HT1080 (cell line): Measurements from ENCODE around the gene MYH4. TPM values are rescaled to one million over a fixed set of nuclear protein-coding genes. Genes with fewer than 3 reads are reported as not detected.

ENCODE experiments used
- DNase-seq: peaks from one replicate; pipeline ENCODE4 v3.0.0-alpha.2; 2015; ENCODE audit warnings: low read depth
- polyA plus RNA-seq, 2 experiments: library from polyadenylated mRNA; depleted of rRNA; stranded (reverse); fragments of >200 nt; gene quantifications; 2 replicates each; pipeline ENCODE4 v1.2.3, GENCODE V29; 2015
- total RNA-seq: library from RNA; depleted of rRNA; stranded (reverse); fragments of >200 nt; shearing (Covaris generic); gene quantifications from 2 replicates; pipeline ENCODE4 v1.2.3, GENCODE V29; 2014; rRNA removed

The MYH4 gene
- not detected in 2 replicates for total RNA-seq
- polyA plus RNA-seq (2015; cell fraction: cytosol; rRNA removed): not detected in 2 replicates
- polyA plus RNA-seq (2015; cell fraction: nucleus; rRNA removed): not detected in 2 replicates

DNA sequence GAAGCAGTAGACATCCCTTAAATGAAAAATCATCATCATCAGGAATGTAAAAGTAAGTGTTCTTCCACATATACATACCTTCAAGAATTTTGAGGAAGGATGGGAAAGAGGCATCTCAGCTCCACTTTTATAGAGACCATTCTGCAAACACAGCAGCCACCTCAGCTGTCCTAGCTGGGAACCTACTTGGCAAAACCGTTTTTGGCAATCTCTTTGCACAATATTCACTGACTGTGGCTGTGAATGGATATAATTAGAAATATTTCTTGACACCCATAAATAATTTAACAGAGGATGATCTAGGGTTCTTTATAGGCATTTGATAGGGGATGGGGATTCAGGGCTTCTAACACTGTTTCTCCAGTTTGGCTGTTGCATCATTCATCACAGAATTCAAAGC lies at the start of gene MYH4:
TSS of gene MYH4 (minus strand) at position 101 of the 400 bp plus-strand sequence. CDS start 2,814 bp downstream, outside the sequence.
- no peak for DNase-seq

DNA sequence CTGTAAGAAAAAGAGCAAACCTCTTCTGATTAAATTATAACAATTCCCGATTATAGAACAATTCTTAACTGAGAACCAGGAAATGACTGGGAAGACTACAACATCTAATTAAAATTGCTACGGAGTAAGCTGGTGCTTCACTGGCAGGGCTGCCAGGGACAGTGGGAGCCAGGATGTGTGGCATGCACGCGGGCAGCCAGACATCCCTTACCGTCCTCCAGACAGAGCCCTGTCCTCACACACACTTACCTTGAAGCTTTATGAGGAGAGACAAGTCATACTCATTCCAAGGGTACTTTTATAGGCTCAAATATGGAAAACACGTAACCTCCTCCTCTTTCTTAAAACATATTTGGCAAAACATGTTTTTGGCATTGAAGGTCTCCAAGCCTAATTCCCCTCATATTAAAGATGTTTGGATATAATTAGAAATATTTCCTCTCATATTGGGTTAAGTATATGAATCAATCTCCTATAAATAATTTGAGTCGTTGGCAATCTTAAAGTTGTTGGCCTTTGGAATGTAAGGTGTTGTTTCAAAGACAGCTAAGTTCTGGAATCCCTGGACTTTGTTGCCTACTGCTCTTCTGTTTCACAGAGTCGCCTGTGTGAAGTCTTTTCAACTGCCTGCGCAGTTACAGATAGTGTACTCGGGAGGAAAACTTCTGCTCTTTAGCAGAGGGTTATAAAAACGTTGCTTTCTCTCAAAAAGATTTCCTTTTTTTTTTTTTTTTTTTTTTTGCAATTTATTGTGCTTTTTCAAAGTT lies 49.1 kb upstream of the MYH4 start, which contains the start of gene MYH1:
TSS of gene MYH1 (minus strand) at position 272 of the 767 bp plus-strand sequence. CDS start 1,900 bp downstream, outside the sequence.
- no peak for DNase-seq

DNA sequence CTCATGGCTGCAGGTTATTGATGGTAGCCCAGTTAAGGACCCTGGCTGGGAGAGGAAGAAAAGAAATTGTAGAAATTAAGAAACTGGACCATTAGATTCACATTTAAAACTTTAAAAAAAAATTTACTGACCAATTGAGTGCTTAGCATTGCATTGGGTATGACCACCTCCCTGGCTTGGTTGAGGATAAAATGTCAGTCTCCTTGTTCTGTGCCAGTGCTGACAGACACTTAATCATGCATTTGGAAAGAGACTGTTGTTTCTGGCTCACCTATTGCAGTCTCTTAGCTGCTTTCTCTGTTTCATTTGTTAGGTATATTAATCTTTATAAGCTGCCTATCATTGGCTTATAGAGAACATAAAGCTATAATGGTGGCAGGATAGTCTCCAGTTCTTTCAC lies 47.3 kb upstream of the MYH4 start:
- DNase-seq: no peak

DNA sequence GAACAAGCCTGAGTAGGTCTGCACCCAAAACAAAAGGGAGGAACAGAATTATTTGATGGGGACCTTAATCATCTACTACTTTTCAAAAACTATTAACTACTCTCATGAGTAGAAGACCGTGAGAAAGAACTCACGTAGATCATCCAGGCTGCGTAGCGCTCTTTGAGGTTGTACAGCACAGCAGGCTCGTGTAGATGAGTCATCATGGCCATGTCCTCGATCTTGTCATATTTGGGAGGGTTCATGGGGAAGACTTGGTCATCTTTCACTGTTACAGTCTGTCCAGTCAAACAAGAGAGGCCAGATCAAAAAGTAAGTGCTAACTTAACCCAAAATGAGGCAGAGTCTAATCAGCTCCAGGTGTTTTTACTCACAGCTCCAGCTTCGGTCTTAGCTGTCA lies 46.7 kb upstream of the MYH4 start:
- no peak for DNase-seq

DNA sequence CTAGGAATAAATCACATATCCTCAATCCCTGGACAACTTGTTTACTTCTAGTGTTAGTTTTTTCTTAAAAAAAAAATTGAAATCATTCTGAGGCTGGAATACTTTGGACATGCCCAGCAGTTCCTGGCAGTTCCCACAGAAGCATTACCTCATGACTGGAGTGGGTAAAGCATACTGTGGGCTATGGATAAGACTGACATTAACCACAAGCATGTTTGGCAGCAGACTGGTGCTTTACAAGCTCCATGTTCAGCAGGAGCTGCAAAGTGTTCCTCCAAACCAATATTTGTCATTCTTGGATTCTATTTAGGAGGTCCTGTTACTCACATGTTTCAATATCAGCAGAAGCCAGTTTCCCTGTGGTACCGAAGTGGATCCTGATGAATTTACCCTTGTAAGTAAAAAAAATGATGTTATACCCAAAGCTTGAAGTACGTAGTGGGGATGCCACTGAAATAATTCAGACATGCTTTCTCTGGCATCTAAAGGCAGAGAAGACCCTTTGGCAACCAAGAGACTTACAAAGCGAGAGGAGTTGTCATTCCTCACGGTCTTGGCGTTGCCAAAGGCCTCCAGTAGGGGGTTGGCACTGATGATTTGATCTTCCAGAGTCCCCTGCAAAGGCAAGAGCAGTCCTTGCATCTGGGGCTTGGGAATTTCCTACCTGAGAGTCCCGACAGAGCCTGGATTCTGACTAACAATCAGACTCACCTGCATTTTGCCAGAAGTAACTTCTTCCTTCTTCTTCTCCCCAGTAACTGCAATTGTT lies 44.1 kb upstream of the MYH4 start:
- peak; percentile 11 for DNase-seq

DNA sequence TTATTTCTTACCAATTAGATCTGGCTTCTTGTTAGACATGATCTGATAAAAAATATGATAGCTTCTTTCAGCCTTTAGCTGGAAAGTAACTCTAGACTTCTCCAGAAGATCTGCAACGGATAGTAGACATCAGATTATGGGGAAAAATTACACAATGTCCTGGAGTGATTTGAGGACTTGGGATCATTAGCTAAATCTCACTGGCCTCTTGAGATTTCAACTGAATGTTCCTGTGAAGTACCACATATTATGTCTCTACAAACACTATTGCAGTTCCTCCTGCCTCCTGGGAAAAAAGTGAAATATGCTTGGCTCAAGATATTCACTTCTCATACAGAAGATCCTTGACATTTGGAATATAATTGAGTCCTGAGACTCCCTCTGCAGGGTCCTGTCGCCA lies 43.5 kb upstream of the MYH4 start:
- no peak for DNase-seq

DNA sequence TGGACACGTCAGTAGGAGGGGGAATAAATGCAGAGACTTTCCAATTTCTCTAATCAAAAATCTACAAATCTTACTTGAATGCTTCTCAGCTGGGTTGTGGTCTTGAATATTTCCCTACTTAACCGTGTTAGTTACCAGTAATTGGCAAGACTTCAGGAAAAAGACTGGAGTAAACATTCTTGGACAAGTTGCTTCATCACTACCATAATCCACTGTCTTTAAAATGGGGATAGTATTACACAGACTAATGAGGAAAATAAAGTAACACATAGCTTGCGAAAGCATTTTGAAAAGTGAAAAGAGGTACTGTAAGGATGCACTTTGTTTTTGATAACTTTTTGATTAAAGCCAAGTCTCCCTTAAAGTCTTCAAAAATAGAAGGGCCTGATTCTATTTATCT lies 30.6 kb upstream of the MYH4 start:
- DNase-seq: no peak

DNA sequence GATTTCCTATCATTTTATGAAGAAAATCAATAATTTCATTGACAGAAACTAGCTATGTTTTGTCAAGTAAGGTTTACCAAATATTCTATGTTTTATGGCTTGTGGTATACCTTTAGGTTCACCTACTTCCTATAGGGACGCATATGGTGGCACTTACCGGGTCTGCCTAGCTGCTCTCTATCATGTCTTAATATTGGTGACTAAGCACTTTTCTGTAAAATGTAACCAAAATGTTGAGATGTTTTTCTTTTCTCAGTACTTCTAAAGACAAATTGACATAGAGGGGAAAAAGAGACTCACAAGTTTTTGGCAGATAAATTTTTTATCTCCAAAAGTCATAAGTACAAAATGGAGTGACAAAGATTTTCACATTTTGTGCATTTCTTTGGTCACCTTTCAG lies 22.6 kb upstream of the MYH4 start:
- DNase-seq: no peak

DNA sequence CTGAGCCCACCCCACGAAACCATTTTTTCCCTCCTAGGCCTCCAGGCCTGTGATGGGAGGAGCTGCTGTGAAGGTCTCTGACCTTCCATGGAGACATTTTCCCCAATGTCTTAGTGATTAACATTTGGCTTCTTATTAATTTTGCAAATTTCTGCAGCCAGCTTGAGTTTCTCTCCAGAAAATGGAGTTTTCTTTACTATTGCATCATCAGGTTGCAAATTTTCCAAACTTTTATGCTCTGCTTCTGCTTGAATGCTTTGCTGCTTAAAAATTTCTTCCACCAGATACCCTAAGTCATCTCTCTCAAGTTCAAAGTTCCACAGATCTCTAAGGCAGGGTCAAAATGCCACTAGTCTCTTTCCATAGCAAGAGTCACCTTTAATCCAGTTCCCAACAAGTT lies 12.9 kb upstream of the MYH4 start:
- DNase-seq: no peak

DNA sequence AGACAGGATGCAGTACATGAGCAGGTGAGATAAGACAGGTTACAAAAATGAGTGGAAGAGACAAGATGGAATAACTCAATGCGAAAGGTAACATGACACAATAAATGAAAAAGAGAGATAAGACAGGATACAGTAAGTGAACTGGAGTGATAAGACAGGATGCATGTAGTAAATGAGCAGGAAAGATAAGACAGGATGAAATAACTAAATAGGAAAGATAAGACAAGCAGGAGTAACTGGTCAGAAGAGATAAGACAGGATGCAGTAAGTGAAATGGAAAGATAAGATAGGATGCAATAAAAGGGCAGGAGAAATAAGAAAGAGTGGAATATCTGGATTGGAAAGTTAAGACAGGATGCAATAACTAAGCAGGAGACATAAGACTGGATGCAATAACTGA lies 8.3 kb upstream of the MYH4 start:
- no peak for DNase-seq

DNA sequence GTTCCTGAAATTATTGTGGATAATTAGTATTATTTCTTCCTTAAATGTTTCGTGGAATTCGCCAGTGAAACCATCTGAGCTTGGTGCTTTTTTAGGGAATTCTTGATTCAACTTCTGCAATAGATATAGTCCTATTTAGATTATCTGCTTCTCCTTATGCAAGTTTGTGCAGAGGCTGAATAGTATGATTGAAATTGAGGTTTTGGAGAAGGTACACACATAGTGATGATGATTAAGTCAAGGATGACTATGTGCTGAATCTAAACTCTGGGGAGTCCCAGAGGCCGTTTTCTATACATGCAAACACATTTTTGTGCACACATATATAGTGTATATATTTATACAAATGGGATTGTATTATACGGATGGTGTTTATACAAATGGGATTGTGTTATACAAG lies 5.2 kb upstream of the MYH4 start:
- no peak for DNase-seq

DNA sequence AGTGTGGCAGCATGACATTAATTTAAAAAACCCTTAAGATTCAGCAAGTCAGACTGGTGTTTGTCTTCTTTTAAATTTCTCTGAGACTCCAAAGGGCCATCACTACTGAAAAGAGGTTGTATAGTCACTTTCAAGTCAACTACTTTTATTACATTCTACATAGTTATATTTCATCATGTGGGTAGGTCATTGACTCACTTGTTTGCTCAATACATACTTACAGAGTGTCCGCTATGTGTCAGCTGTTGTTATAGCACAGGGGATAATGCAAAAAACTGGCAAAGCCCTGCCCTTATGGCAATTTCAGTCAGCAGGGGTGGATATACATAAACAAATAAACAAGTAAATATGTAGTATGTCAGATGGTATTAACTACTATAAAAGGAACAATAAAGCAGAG lies 2.5 kb upstream of the MYH4 start:
- no peak for DNase-seq

DNA sequence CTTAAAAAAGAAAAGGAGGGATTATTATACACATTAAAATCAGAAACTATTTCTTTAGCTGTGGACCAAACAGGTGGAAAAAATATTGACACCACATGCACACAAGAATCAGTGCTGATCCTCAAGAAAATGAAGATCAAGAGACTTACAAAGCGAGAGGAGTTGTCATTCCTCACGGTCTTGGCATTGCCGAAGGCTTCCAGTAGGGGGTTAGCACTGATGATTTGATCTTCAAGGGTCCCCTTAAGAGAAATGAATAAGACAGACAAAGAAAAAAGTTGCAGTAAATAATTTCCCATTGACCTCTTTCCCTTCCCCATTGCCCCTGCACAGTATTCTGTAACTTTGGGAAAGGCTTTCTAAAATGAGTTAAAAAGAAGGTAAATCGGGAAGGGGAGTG lies 6.0 kb downstream of the MYH4 start:
- no peak for DNase-seq

DNA sequence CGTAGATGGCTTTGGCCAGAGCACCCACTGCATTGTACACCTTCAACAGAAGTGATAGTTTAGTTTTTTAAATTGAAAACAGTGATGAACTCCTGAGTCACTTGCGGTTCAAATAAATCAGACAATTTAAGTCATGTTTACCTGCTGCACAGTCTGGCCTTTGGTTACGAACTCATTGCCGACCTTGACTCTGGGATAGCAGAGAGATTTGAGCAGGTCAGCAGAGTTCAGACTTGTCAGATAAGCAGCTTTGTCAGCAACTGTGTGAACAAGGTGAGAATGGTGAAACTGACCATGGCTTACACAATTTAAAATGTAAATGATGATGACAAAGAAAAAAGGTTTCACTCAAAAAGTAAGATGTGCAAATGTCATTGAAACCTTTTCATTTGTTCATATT lies 9.3 kb downstream of the MYH4 start:
- DNase-seq: no peak

DNA sequence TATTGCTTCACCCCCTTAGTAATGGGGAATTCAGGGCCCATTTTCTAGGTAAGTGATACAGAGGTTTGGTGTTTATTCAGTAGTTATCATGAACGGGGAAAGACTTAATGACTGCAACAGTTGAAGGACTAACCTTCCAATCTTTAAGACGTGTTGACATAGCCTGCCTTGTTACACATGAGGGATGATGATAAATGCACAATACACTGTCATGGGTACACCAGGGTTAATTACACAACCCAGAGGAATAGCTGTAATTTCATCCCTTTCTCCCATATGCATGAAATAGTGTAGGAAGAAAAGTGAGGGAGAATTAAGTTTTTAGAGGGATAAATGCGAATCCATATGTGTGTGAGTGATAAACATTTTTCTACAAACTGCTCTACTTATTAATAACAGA lies 10.7 kb downstream of the MYH4 start:
- no peak for DNase-seq

DNA sequence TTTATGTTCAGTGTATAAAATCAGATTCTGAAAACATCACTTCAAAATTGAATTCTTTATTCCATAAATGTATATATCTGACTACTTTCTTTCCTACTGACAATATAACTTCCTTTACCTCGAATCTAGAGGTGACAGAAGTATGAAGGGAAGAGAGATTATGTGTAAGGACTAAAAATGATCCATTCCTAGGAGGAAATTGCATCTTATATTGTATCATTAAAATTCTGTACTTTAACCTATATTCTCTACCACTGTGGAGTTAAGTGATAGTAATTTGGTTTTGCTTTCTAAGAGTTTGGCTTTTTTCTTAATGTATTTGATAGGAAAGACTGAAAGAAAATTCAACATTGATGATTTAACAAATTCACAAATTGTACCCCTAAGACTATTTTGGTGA lies 11.4 kb downstream of the MYH4 start:
- DNase-seq: no peak

DNA sequence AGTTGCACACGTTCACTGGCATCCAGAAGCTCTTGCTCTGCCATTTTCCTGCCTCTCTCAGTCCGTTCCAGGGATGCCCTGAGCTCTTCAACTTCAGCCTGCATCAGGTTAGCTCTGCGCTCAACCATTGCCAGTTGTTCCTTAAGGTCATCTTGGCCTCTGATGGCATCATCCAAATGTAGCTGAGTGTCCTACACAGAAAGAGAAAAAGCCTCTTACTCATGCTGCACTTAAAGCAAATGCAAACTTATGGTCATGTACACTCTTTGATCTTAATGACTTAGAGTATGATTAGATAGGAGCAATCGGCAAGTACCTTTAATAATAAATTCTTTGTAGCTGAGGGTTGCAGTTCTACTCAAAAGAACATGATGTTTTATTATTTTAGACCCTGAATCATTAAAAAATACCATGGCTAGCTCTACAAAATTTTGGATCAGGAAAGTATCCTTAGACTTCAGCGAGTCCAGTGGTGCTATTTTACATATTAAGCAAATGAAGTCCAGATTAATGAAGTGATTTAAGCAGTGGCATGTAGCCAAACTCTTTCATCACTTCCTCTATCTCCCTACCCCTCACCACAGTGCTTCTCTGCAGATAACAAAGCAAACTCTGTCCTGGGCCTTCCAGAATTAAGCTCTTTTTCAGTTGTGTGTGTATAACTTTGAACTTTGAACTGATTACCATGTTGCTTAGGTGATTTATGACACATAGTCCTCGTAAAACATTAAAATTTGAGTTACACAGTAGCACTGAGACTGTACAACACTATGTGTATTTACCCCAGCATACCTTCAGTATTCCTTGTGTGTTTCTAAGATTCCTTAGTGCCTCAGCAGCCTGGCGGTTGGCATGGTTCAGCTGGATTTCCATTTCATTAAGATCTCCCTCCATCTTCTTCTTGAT lies 22.1 kb downstream of the MYH4 start:
- peak; percentile 43 for DNase-seq

DNA sequence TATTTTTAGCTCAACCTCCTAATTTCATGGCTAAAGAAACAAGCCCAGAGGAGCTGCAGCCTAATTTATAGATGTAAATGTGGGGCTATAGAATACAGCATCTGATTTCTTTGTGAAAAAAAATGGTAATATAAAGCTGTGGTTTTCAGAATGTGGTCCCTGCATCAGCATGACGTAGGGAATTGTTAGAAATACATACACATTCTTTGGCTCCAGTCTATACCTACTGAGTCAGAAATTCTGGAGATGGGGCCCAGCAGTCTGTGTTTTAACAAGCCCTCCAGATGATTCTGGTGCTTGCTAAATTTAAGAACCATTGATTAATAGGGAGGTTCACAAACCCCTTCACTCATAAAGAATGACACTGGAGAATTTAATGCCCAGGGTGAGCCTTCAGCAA lies 29.5 kb downstream of the MYH4 start:
- DNase-seq: no peak

DNA sequence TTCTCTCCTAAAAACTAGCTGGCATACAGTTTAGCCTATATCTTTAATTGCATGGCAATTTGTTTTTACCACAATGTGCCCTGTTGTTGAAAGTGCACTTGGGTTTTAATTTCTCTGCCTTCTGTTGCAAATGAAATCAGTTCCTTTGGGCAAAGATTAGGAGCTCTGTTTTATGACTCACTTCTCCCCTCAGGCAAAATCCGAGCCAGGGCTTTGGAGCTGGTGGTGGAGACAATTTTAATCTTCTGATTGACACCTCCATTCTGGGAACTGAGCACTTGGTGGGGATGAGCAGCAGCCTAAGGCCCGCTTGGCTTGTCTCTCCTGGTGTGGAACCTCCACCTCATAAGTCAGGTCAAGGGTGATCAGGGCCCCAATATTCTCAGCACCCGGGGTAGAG lies 34.3 kb downstream of the MYH4 start:
- peak; percentile 9 for DNase-seq

DNA sequence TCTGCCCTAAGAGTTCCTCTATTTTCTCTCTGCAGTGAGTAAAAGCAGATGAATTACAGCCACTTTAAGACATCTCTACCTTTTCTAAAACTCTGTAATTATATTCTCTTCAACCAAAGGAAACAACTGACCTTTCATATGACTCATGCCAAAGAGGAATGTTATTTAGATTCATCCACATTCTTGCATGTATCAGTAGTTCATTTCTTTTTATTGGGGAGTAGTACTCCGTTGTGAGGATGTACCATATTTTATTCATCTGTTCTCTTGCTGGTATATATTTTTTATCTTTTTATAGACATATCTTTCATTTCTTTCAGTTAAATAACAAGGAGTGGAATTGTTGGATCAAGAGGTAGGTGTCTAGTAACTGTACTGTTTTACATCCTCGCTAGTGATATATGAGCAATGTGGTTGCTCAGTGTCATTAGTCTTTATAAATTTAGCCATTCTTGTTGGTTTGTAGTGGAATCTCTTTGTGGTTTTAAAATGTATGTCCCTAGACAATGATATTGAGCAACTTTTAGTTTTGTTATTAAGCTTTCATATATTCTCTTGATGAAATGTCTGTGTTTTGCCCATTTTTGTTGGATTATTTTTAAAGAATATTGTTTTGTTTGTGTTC lies 39.8 kb downstream of the MYH4 start:
- peak; percentile 72 for DNase-seq

DNA sequence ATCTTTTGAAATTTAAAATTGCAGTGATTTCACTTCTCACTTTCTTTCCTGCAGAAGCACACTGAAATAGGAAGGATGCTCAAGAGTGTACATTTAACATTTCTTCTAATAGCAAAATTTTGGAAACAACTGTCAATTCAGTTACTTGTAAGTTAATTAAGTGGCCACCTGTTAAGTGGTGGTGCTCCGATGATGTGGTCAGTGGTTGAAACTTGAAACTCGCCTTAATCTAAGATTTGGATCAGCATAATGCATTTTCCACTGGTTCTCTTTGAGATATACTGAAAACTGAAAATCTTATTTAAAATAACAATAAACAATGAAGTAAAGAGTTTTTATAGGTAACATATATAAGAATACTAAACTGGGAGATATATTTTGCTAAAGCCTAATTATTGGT lies 40.6 kb downstream of the MYH4 start:
- DNase-seq: no peak
